ENCODE measurements around the gene PARS2.

The PARS2 gene

DNA sequence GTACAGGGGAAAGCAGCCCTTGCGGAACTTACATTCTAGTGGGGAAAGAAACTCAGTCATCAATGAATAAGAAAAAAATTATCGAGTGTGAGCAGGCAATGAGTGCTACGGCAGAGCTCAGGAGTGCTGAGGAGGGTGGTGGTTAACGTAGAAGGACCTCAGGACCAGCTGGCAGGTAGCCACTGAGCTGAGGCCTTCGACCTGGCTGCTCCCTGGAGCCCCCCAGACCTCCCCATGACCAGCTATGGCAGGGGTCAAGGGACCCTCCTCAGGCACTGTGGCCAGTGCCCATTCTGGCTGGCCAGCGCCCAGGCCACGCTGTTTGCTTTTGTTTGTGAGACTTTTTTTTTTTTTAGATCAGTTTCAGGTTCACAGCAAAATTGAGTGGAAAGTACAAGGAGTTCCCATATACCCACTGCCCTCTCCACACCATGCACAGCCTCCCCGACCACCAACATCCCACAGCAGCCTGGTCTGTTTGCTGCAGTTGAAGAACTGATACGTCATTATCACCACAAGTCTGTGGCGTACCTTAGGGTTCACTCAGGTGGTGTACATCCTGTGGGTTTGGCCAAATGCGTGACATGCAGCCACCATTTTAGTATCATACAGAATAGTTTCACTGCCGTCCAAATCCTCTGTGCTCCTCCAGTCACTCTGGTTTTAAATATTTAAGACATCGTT is 48.6 kb upstream of the PARS2 start:
- Histone ChIP-seq H2AK5ac (ENCODE audit: low read depth, low read length) (no peak overlapping the region), H3K18ac (ENCODE audit: low read length) (no peak overlapping the region), H2BK15ac (ENCODE audit: low read length) (no peak overlapping the region), H3K9ac (ENCODE audit: low read depth, low read length, poor library complexity) (no peak overlapping the region), H3K79me1 (ENCODE audit: low read depth, low read length) (no peaks in the 10 kb centered on the region), H2BK5ac (ENCODE audit: low read length) (no peak overlapping the region), H3K27me3 (ENCODE audit: control insufficient read depth in 3 of 3, insufficient read depth in 3 of 3, low read depth in 1 of 3, low read length in 3 of 3) (peaks cover 0 to 51% (median 0%) of the 10 kb centered on the region in 3 experiments), H4K8ac (ENCODE audit: low read depth, low read length) (no peak overlapping the region), H2BK12ac (ENCODE audit: low read length) (no peak overlapping the region), H3K27ac (replicated peaks; ENCODE audit: low read length) (no peak overlapping the region), H3K9me3 (replicated peaks in 1 of 2; ENCODE audit: control insufficient read depth in 2 of 2, insufficient read depth in 1 of 2, low read depth in 1 of 2, low read length in 2 of 2) (no peaks in the 10 kb centered on the region), H2BK120ac (ENCODE audit: low read depth, low read length) (no peak overlapping the region), H3K4me2 (ENCODE audit: insufficient read depth, low read length, poor library complexity, severe bottlenecking) (no peak overlapping the region), H3K4ac (ENCODE audit: low read length) (no peak overlapping the region), H4K91ac (ENCODE audit: low read depth, low read length, poor library complexity) (no peak overlapping the region), H3K36me3 (replicated peaks in 1 of 2; ENCODE audit: control insufficient read depth in 2 of 2, insufficient read depth in 2 of 2, low read length in 2 of 2) (no peaks in the 10 kb centered on the region), H3K4me3 (ENCODE audit: low read length in 2 of 2) (no peak overlapping the region), H2AFZ (ENCODE audit: low read length) (no peak overlapping the region), H3K14ac (ENCODE audit: low read length) (no peak overlapping the region), H3K4me1 (ENCODE audit: control insufficient read depth in 2 of 2, insufficient read depth in 1 of 2, low read depth in 1 of 2, low read length in 2 of 2) (peaks cover 8 to 10% of the 10 kb centered on the region in 2 donors), H3K23ac (ENCODE audit: low read depth, low read length, poor library complexity) (no peak overlapping the region)
- DNase-seq (ENCODE audit: low spot score): no peak
- WGBS, 2 donors (ENCODE audit: extremely low coverage in 2 of 2, insufficient read length in 2 of 2, insufficient replicate concordance in 1 of 2): no CpG with 5 or more reads among the region's 13 CpGs

DNA sequence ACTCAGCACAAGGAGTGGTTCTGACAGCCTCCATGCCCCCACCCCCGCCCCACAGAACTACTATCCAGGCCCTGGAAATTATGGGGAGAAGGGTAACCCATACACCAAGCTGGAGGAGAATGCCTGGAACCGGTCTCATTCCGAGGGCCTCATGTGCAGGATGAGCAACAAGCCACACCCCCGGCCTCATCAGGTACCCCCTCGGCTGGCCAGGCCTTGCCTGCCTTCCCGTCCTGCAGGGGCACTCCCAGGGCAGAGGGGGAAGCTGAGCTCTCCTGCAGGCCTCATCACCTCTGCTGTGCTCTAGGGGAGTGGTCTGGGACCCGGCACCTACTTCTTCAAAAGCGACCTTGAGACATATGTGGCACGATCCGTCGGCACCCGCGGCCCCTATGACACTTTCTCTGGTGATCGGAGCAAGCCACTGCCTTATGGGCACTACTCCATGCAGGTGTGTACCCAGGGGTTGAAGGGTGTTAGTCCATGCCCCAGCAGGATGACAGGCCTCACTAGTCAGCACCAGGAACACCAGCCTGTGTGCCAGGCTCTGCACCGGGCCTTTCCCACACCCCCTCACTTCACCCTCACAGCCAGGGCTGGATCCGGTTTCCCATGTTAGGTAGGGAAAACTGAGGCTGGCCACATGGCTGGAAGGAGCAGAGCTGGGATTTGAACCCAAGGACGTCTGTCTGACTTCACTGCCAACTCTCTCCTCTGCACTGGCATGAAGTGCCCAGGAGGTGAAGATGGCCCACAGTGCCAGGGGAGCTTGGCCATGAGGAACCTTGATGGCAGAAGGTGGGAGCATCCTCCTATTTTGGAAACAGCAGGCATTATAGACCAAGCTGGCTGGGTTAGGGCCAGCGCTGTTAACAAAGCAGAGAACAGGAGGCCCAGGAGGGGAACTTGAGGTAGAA is 47.7 kb upstream of the PARS2 start:
- Histone ChIP-seq H3K4me3 (ENCODE audit: low read length in 2 of 2) (no peak overlapping the region), H2BK12ac (ENCODE audit: low read length) (no peak overlapping the region), H4K8ac (ENCODE audit: low read depth, low read length) (no peak overlapping the region), H3K9me3 (replicated peaks in 1 of 2; ENCODE audit: control insufficient read depth in 2 of 2, insufficient read depth in 1 of 2, low read depth in 1 of 2, low read length in 2 of 2) (no peaks in the 10 kb centered on the region), H3K4ac (ENCODE audit: low read length) (no peak overlapping the region), H3K14ac (ENCODE audit: low read length) (no peak overlapping the region), H3K27me3 (ENCODE audit: control insufficient read depth in 3 of 3, insufficient read depth in 3 of 3, low read depth in 1 of 3, low read length in 3 of 3) (peaks cover 0 to 51% (median 0%) of the 10 kb centered on the region in 3 experiments), H3K9ac (ENCODE audit: low read depth, low read length, poor library complexity) (no peak overlapping the region), H3K4me1 (ENCODE audit: control insufficient read depth in 2 of 2, insufficient read depth in 1 of 2, low read depth in 1 of 2, low read length in 2 of 2) (peaks cover 8 to 10% of the 10 kb centered on the region in 2 donors), H2BK15ac (ENCODE audit: low read length) (no peak overlapping the region), H2BK5ac (ENCODE audit: low read length) (no peak overlapping the region), H4K91ac (ENCODE audit: low read depth, low read length, poor library complexity) (no peak overlapping the region), H3K27ac (replicated peaks; ENCODE audit: low read length) (no peak overlapping the region), H2AFZ (ENCODE audit: low read length) (no peak overlapping the region), H3K23ac (ENCODE audit: low read depth, low read length, poor library complexity) (no peak overlapping the region), H2BK120ac (ENCODE audit: low read depth, low read length) (no peak overlapping the region), H3K4me2 (ENCODE audit: insufficient read depth, low read length, poor library complexity, severe bottlenecking) (no peak overlapping the region), H3K18ac (ENCODE audit: low read length) (no peak overlapping the region), H3K79me1 (ENCODE audit: low read depth, low read length) (no peaks in the 10 kb centered on the region), H3K36me3 (replicated peaks in 1 of 2; ENCODE audit: control insufficient read depth in 2 of 2, insufficient read depth in 2 of 2, low read length in 2 of 2) (no peaks in the 10 kb centered on the region), H2AK5ac (ENCODE audit: low read depth, low read length) (no peak overlapping the region)
- no peak for DNase-seq (ENCODE audit: low spot score)
- WGBS, 2 donors (ENCODE audit: extremely low coverage in 2 of 2, insufficient read length in 2 of 2, insufficient replicate concordance in 1 of 2): no CpG with 5 or more reads among the region's 18 CpGs

DNA sequence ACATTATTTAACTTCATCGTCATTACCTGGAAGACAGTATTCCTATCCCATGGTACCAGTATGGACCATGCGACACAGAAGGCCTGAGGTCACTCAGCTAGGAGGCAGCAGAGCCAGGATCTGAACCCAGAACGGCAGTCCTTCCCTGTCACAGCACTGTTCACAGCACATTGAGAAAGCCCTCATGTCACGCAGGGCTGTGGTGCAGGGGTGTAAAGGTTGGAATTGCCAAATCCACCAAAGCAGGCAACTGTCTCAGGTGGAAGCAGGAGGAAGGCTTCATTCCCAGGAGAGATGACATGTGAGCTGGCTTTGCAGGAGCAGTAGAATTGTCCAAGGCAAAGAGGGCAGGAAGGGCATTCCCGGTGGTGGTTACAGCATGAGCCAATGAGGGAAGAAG is 46.7 kb upstream of the PARS2 start:
- Histone ChIP-seq H3K27ac (replicated peaks; ENCODE audit: low read length) (no peak overlapping the region), H3K36me3 (replicated peaks in 1 of 2; ENCODE audit: control insufficient read depth in 2 of 2, insufficient read depth in 2 of 2, low read length in 2 of 2) (no peaks in the 10 kb centered on the region), H2AK5ac (ENCODE audit: low read depth, low read length) (peak overlapping the region; percentile 17), H3K4ac (ENCODE audit: low read length) (no peak overlapping the region), H2AFZ (ENCODE audit: low read length) (no peak overlapping the region), H2BK120ac (ENCODE audit: low read depth, low read length) (no peak overlapping the region), H3K4me2 (ENCODE audit: insufficient read depth, low read length, poor library complexity, severe bottlenecking) (no peak overlapping the region), H3K23ac (ENCODE audit: low read depth, low read length, poor library complexity) (no peak overlapping the region), H2BK15ac (ENCODE audit: low read length) (peak overlapping the region; percentile 66), H3K79me1 (ENCODE audit: low read depth, low read length) (no peaks in the 10 kb centered on the region), H4K91ac (ENCODE audit: low read depth, low read length, poor library complexity) (peak overlapping the region; percentile 88), H3K4me1 (ENCODE audit: control insufficient read depth in 2 of 2, insufficient read depth in 1 of 2, low read depth in 1 of 2, low read length in 2 of 2) (peaks cover 8 to 10% of the 10 kb centered on the region in 2 donors), H2BK5ac (ENCODE audit: low read length) (no peak overlapping the region), H3K9ac (ENCODE audit: low read depth, low read length, poor library complexity) (no peak overlapping the region), H3K4me3 (ENCODE audit: low read length in 2 of 2) (no peak overlapping the region), H3K9me3 (replicated peaks in 1 of 2; ENCODE audit: control insufficient read depth in 2 of 2, insufficient read depth in 1 of 2, low read depth in 1 of 2, low read length in 2 of 2) (no peaks in the 10 kb centered on the region), H3K27me3 (ENCODE audit: control insufficient read depth in 3 of 3, insufficient read depth in 3 of 3, low read depth in 1 of 3, low read length in 3 of 3) (peaks cover 0 to 47% (median 0%) of the 10 kb centered on the region in 3 experiments), H3K14ac (ENCODE audit: low read length) (no peak overlapping the region), H4K8ac (ENCODE audit: low read depth, low read length) (no peak overlapping the region), H2BK12ac (ENCODE audit: low read length) (no peak overlapping the region), H3K18ac (ENCODE audit: low read length) (no peak overlapping the region)
- no CpG with 5 or more reads among the region's 5 CpGs for WGBS, 2 donors (ENCODE audit: extremely low coverage in 2 of 2, insufficient read length in 2 of 2, insufficient replicate concordance in 1 of 2)
- DNase-seq (ENCODE audit: low spot score): no peak
